Spleen (tissue), 11 donors: ENCODE data around the gene FOXD2. TPM values are rescaled to one million over a fixed set of nuclear protein-coding genes. Genes with fewer than 3 reads are reported as not detected.

Experiments
- DNase-seq: peaks from one replicate; pipeline ENCODE4 v3.0.0-alpha.2; 2020
- H3K27ac ChIP-seq, 8 donors: fragments of 200-600 bp; sonication (generic) in 7 of 8; 1 replicate in 4 of 8; 2 replicates in 4 of 8; pipeline versions ENCODE4 v1.5.0 to v1.8.0; 2016 to 2021; ENCODE audit warnings: inconsistent platforms in 4 of 8, mild to moderate bottlenecking in 4 of 8, moderate library complexity in 1 of 8
- H3K27me3 ChIP-seq, 7 donors: fragments of 200-600 bp; sonication (generic) in 6 of 7; replicated peaks in 1 of 7; 1 replicate in 4 of 7; 2 replicates in 3 of 7; pipeline versions ENCODE4 v1.5.0 to v1.8.0; 2016 to 2021; ENCODE audit warnings: inconsistent platforms in 3 of 7, mild to moderate bottlenecking in 1 of 7
- H3K36me3 ChIP-seq, 6 donors: fragments of 200-600 bp; sonication (generic) in 5 of 6; 1 replicate in 4 of 6; 2 replicates in 2 of 6; pipeline versions ENCODE4 v1.5.0 to v1.8.0; 2016 to 2021; ENCODE audit warnings: inconsistent platforms in 2 of 6
- H3K4me1 ChIP-seq, 6 donors: fragments of 200-600 bp; sonication (generic) in 5 of 6; 1 replicate in 3 of 6; 2 replicates in 3 of 6; pipeline versions ENCODE4 v1.5.0 to v1.8.0; 2016 to 2021; ENCODE audit warnings: inconsistent platforms in 3 of 6
- H3K4me3 ChIP-seq, 8 donors: fragments of 200-600 bp; sonication (generic) in 7 of 8; 1 replicate in 4 of 8; 2 replicates in 4 of 8; pipeline versions ENCODE4 v1.5.0 to v1.8.0; 2016 to 2021; ENCODE audit warnings: inconsistent platforms in 4 of 8, mild to moderate bottlenecking in 4 of 8, moderate library complexity in 2 of 8
- H3K9me3 ChIP-seq, 8 donors: fragments of 200-600 bp; sonication (generic) in 7 of 8; 1 replicate in 4 of 8; 2 replicates in 4 of 8; pipeline versions ENCODE4 v1.5.0 to v1.8.0; 2016 to 2021; ENCODE audit warnings: inconsistent platforms in 4 of 8
- POLR2A ChIP-seq, 3 donors: fragments of 450-650 bp; IDR thresholded peaks; one replicate each; pipeline ENCODE4 v1.5.1; 2017; ENCODE audit warnings: antibody characterized with exemption in 3 of 3, mild to moderate bottlenecking in 1 of 3
- POLR2AphosphoS5 ChIP-seq, 3 donors: sonication (generic); formaldehyde crosslinking; IDR thresholded peaks; one replicate each; pipeline ENCODE4 v1.5.1; 2017; ENCODE audit warnings: antibody characterized with exemption in 3 of 3
- WGBS, 5 donors: extraction: QIAGEN DNeasy Blood & Tissue Kit in 3 of 5; methylation state at CpG; one replicate each; pipeline versions ENCODE4 v1.1.5 to v1.1.7; 2013 to 2018; 5-methylcytosine and 5-hydroxymethylcytosine counted together
- intact Hi-C: fragments of 100-400 bp; cut with DNase I; formaldehyde crosslinking; loops from one replicate; pipeline ENCODE4 v1.15.0; 2023; ENCODE audit warnings: low total_unique reads
- polyA plus RNA-seq, 3 donors: library from polyadenylated mRNA; stranded (reverse); fragments of 200-250 nt; gene quantifications; one replicate each; pipeline ENCODE4 v1.2.1, GENCODE V29; 2013
- total RNA-seq, 7 donors: library from RNA; depleted of rRNA in 3 of 7; stranded (reverse); fragments of >200 nt in 3 of 7; fragmentation: NEBNext Ultra II Directional in 4 of 7; extraction: Animal tissue kit (Norgen Biotek cat#: 25700) in 4 of 7; gene quantifications; one replicate each; pipeline versions ENCODE4 v1.1.0 to v1.2.1, GENCODE V29; 2016 to 2021
- TF ChIP-seq, protein P1 (sequence below), 11 experiments: fragments of 200-600 bp in 7 of 11; fragments of 450-650 bp in 4 of 11; sonication (generic) in 4 of 11; IDR thresholded peaks in 8 of 11; conservative IDR thresholded peaks in 3 of 11; 1 replicate in 7 of 11; 2 replicates in 4 of 11; pipeline versions ENCODE4 v1.4.0 to v1.8.0; 2016 to 2021; ENCODE audit warnings: antibody characterized with exemption in 11 of 11, inconsistent platforms in 4 of 11, mild to moderate bottlenecking in 1 of 11
- donor health status: healthy with polysubstance abuse.
- donor health status: DM: no; HTN: no; CAD: no; lungs with moderate emphysema.
- donor health status: DM: no; HTN: no; CAD: no.
- donor health status: Bipolar disorder and iron deficiency.
- donor health status: healthy.
- donor health status: DM: no; HTN: no; CAD: no.
- donor health status: DM: yes; HTN: yes; CAD: no.

The FOXD2 gene
- total and polyA plus RNA-seq, 10 donors = 0.09 to 1.7 (median 0.61) TPM

DNA sequence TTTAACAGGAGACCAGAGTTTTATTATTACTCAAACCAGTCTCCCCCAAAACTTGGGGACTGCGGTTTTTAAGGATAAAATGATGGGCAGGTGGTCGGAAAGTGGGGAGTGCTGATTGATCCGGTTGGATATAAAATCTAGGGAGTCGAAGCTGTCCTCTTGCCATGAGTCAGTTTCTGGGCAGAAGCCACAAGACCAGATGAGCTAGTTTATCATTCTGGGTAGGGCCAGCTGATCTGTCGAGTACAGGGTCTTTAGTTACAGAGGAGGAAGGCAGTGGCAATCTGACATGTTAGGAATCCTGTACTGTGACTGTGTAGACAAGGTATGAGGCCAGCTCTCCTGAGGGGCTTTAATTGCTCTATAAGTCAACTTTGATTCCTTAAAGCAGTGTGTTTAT is 44.7 kb upstream of the FOXD2 start:
- Histone ChIP-seq H3K4me1 (no peaks in the 10 kb centered on the region), H3K27me3 (peaks cover 0 to 47% (median 0%) of the 10 kb centered on the region in 7 donors), H3K4me3 (no peak overlapping the region), H3K9me3 (no peaks in the 10 kb centered on the region), H3K27ac (no peak overlapping the region), H3K36me3 (no peaks in the 10 kb centered on the region)
- intact Hi-C loops = no loop called here
- TF ChIP-seq, protein P1, sequence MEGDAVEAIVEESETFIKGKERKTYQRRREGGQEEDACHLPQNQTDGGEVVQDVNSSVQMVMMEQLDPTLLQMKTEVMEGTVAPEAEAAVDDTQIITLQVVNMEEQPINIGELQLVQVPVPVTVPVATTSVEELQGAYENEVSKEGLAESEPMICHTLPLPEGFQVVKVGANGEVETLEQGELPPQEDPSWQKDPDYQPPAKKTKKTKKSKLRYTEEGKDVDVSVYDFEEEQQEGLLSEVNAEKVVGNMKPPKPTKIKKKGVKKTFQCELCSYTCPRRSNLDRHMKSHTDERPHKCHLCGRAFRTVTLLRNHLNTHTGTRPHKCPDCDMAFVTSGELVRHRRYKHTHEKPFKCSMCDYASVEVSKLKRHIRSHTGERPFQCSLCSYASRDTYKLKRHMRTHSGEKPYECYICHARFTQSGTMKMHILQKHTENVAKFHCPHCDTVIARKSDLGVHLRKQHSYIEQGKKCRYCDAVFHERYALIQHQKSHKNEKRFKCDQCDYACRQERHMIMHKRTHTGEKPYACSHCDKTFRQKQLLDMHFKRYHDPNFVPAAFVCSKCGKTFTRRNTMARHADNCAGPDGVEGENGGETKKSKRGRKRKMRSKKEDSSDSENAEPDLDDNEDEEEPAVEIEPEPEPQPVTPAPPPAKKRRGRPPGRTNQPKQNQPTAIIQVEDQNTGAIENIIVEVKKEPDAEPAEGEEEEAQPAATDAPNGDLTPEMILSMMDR (IDR thresholded peaks at IDR 0.05 in 8 of 11, conservative IDR thresholded peaks at IDR 0.05 in 3 of 11) = no peak
- TF ChIP-seq POLR2A (IDR thresholded peaks at IDR 0.05) = no peak
- 78 to 88% (median 84%) methylated on average over 5 of the region's 5 CpGs for WGBS, 5 donors
- DNase-seq = no peak

DNA sequence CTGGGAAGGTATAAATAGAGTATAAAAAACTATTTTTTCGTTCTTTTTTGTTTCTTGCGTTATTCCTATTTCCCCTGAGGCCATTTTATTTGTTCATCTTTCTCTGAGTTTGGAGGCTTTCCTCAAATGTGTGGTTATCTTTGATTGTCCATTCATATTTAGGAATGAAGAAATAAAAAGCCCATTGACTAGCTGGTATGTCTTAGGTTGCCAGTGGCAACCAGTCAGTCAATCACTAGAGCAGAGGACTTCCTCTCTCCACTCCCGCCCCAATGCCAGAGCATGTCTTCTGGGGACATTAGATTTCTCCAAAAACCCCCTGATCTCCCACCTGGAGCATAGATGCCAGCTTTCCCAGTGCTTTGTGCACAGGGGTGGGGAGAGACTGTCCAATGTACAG is 42.4 kb upstream of the FOXD2 start:
- Histone ChIP-seq H3K4me1 (no peaks in the 10 kb centered on the region), H3K4me3 (no peak overlapping the region), H3K36me3 (no peaks in the 10 kb centered on the region), H3K27me3 (peaks cover 0 to 61% (median 0%) of the 10 kb centered on the region in 7 donors), H3K9me3 (no peaks in the 10 kb centered on the region), H3K27ac (no peak overlapping the region)
- DNase-seq = no peak
- intact Hi-C loops = no loop called here
- TF ChIP-seq POLR2A (IDR thresholded peaks at IDR 0.05) (no peak), POLR2AphosphoS5 (IDR thresholded peaks at IDR 0.05) (no peak)
- TF ChIP-seq, protein P1 (IDR thresholded peaks at IDR 0.05 in 8 of 11, conservative IDR thresholded peaks at IDR 0.05 in 3 of 11) = no peak
- 76 to 89% (median 78%) methylated on average over 3 of the region's 3 CpGs for WGBS, 5 donors

DNA sequence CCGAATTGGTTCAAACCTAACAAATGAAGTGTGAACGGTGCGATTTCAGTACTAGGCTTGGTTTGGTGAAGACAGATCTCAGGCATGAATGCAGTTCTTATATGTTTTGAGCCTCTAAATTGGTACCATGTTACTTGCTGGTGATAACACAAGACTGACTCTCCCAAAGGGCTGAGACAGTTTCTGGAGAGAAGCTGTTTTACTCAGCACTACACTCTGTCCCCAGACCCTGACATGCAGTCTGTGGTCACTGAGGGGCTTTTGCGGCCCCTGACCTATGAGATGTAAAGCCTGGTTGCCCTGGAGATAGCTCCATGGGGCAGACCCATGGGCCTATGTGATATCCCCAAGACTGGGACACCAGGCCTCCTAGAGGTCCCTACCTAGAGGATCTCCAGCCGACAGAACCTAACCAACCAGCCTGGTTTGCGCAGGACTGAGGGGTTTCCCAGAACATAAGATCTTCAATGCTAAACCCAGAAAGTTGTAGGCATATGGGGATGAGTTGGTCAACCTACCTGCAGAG is 41.1 kb upstream of the FOXD2 start:
- no peak for DNase-seq
- no peak overlapping the region for H3K4me3 ChIP-seq
- TF ChIP-seq POLR2AphosphoS5 (IDR thresholded peaks at IDR 0.05) = no peak
- TF ChIP-seq, protein P1 (IDR thresholded peaks at IDR 0.05 in 8 of 11, conservative IDR thresholded peaks at IDR 0.05 in 3 of 11) = no peak
- no peak for TF ChIP-seq POLR2A (IDR thresholded peaks at IDR 0.05)
- no peaks in the 10 kb centered on the region for H3K4me1 ChIP-seq
- H3K9me3 ChIP-seq = no peaks in the 10 kb centered on the region
- WGBS, 5 donors = 86 to 96% (median 94%) methylated on average over 6 of the region's 6 CpGs
- peaks cover 0 to 54% (median 0%) of the 10 kb centered on the region in 7 donors for H3K27me3 ChIP-seq
- intact Hi-C loops = no loop called here
- no peaks in the 10 kb centered on the region for H3K36me3 ChIP-seq
- no peak overlapping the region for H3K27ac ChIP-seq

DNA sequence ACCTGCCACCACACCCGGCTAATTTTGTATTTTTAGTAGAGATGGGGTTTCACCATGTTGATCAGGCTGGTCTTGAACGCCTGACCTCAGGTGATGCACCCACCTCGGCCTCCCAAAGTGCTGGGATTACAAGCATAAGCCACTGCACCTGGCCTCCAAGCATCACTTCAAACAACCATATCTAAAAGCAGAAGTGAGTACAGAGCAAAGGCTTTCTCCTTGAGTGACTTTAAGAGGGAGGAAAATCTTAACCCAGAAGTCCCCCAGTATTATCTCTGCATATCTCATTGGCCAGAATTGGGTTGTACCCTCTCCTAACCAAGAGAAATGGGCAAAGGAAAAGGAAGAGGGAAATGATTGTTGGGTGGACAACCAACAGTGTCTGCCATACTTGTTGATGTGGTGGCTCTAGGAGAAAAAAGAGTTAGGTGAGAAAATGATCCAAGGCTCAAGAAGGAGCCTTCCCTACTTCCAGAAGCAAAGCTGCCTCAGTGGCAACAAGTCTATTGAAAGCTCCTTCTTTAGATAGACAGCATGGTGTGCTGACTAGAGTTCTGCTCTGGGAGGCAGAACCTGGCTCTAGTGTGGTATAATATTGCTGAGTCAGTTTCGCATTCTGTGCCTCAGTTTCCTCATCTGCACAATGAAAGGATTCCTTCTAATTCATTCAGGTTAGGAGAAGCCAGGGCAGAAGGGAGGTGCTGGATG is 38.6 kb upstream of the FOXD2 start:
- no peak overlapping the region for H3K4me3 ChIP-seq
- no peaks in the 10 kb centered on the region for H3K36me3 ChIP-seq
- no peak for TF ChIP-seq POLR2AphosphoS5 (IDR thresholded peaks at IDR 0.05)
- no peak for TF ChIP-seq POLR2A (IDR thresholded peaks at IDR 0.05)
- TF ChIP-seq, protein P1 (IDR thresholded peaks at IDR 0.05 in 8 of 11, conservative IDR thresholded peaks at IDR 0.05 in 3 of 11) = no peak
- H3K27ac ChIP-seq = no peak overlapping the region
- H3K4me1 ChIP-seq = no peaks in the 10 kb centered on the region
- no peaks in the 10 kb centered on the region for H3K9me3 ChIP-seq
- WGBS, 5 donors = 67 to 80% (median 73%) methylated on average over 4 of the region's 4 CpGs
- H3K27me3 ChIP-seq = peaks cover 0 to 58% (median 0%) of the 10 kb centered on the region in 7 donors
- no peak for DNase-seq
- intact Hi-C loops = no loop called here
